ENCODE data around the gene ING3.

DNA sequence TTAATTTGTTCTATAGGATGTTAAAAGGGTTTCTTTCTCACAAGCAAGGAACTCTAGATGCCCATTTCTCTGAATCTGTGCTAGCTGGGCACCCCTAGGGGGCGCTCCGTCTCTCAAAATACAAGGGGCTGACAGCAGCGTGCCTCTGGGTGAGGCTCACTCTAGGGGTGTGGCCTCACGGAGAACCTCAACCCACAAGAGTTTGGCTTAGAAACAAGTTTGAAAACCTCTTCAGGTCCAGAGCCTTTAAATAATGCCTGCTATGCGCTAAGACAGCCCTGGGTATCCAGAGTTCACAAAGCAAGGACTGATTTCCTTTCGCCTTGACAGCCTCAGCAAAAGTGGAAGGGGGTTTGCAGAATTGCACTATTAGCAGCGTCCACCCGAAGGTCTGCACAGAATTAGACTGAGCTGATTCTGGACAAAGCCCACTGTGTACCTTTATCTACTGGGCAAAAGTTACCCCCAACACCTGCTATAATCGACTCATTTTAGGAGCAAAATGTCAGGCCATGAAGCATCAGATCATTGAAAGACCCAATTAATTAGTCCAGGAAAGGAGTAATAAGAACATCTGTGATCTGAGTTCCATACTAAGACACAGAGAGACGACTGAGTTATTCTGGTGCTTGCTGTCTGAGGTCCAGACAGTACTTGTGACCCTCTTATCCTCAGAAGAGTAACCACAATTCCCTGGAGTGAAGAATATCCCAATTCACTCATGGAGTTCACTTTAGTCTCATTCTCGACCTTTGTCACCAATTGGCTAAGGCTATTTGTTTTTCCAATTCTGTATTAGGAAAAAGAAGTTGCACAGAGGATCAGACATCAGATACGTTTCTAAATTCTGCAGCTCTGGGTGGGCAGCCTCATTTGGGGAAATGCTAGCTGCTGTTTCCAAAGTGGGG is 37.4 kb downstream of the ING3 start:
- TF ChIP-seq, protein P1, sequence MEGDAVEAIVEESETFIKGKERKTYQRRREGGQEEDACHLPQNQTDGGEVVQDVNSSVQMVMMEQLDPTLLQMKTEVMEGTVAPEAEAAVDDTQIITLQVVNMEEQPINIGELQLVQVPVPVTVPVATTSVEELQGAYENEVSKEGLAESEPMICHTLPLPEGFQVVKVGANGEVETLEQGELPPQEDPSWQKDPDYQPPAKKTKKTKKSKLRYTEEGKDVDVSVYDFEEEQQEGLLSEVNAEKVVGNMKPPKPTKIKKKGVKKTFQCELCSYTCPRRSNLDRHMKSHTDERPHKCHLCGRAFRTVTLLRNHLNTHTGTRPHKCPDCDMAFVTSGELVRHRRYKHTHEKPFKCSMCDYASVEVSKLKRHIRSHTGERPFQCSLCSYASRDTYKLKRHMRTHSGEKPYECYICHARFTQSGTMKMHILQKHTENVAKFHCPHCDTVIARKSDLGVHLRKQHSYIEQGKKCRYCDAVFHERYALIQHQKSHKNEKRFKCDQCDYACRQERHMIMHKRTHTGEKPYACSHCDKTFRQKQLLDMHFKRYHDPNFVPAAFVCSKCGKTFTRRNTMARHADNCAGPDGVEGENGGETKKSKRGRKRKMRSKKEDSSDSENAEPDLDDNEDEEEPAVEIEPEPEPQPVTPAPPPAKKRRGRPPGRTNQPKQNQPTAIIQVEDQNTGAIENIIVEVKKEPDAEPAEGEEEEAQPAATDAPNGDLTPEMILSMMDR (IDR thresholded peaks at IDR 0.05; ENCODE audit: insufficient read depth, low read length), result peak; percentile 81
- TF ChIP-seq GABPA (IDR thresholded peaks at IDR 0.05; ENCODE audit: low read depth) (no peak), SPI1 (IDR thresholded peaks at IDR 0.05; ENCODE audit: borderline replicate concordance, low read depth) (no peak), POLR2AphosphoS5 (IDR thresholded peaks at IDR 0.05; ENCODE audit: low read depth) (no peak)
- TF ChIP-seq, protein P2, sequence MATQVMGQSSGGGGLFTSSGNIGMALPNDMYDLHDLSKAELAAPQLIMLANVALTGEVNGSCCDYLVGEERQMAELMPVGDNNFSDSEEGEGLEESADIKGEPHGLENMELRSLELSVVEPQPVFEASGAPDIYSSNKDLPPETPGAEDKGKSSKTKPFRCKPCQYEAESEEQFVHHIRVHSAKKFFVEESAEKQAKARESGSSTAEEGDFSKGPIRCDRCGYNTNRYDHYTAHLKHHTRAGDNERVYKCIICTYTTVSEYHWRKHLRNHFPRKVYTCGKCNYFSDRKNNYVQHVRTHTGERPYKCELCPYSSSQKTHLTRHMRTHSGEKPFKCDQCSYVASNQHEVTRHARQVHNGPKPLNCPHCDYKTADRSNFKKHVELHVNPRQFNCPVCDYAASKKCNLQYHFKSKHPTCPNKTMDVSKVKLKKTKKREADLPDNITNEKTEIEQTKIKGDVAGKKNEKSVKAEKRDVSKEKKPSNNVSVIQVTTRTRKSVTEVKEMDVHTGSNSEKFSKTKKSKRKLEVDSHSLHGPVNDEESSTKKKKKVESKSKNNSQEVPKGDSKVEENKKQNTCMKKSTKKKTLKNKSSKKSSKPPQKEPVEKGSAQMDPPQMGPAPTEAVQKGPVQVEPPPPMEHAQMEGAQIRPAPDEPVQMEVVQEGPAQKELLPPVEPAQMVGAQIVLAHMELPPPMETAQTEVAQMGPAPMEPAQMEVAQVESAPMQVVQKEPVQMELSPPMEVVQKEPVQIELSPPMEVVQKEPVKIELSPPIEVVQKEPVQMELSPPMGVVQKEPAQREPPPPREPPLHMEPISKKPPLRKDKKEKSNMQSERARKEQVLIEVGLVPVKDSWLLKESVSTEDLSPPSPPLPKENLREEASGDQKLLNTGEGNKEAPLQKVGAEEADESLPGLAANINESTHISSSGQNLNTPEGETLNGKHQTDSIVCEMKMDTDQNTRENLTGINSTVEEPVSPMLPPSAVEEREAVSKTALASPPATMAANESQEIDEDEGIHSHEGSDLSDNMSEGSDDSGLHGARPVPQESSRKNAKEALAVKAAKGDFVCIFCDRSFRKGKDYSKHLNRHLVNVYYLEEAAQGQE (IDR thresholded peaks at IDR 0.05; ENCODE audit: insufficient replicate concordance, low read depth), result no peak
